IPS DF 6.9 (cell line): ENCODE results near the gene DCDC2.

Source experiments
- DNase-seq: peaks from one replicate; pipeline ENCODE4 v3.0.0-alpha.2; 2013; ENCODE audit warnings: low read depth, low spot score
- H3K27ac ChIP-seq: one replicate; pipeline ENCODE4 v1.5.1; 2013; ENCODE audit warnings: low read length, control low read depth
- H3K27me3 ChIP-seq: 2 replicates; pipeline ENCODE4 v1.6.1; 2013; ENCODE audit warnings: mild to moderate bottlenecking, low read length; ENCODE audit not compliant: control insufficient read depth, insufficient read depth
- H3K36me3 ChIP-seq: 2 replicates; pipeline ENCODE4 v1.6.1; 2013; ENCODE audit warnings: low read length; ENCODE audit not compliant: control insufficient read depth, insufficient read depth
- H3K4me1 ChIP-seq: 2 replicates; pipeline ENCODE4 v1.6.1; 2013; ENCODE audit warnings: low read length; ENCODE audit not compliant: control insufficient read depth, insufficient read depth
- H3K4me3 ChIP-seq: 2 replicates; pipeline ENCODE4 v1.5.1; 2013; ENCODE audit warnings: mild to moderate bottlenecking, low read length
- H3K9me3 ChIP-seq: 2 replicates; pipeline ENCODE4 v1.6.1; 2013; ENCODE audit warnings: low read length, inconsistent platforms; ENCODE audit not compliant: control insufficient read depth, insufficient read depth
- WGBS: extraction: QIAGEN DNeasy Blood & Tissue Kit; methylation state at CpG from one replicate; pipeline ENCODE4 v1.1.7; 2013; ENCODE audit warnings: mixed read lengths, missing lambda C conversion rate; ENCODE audit not compliant: insufficient read length, insufficient coverage; 5-methylcytosine and 5-hydroxymethylcytosine counted together

DCDC2 gene

GRCh38 chr6:24352434-24352833 is 5.4 kb downstream of the DCDC2 start:
- H3K27ac ChIP-seq: no peak overlapping the region
- no CpG with 5 or more reads among the region's 1 CpG for WGBS
- no peak overlapping the region for H3K4me3 ChIP-seq
- H3K4me1 ChIP-seq: no peaks in the 10 kb centered on the region
- DNase-seq: no peak
- no peaks in the 10 kb centered on the region for H3K27me3 ChIP-seq
- H3K36me3 ChIP-seq: no peaks in the 10 kb centered on the region
- H3K9me3 ChIP-seq: no peaks in the 10 kb centered on the region

GRCh38 chr6:24344976-24345375 is 12.9 kb downstream of the DCDC2 start:
- H3K4me1 ChIP-seq: no peaks in the 10 kb centered on the region
- no peaks in the 10 kb centered on the region for H3K9me3 ChIP-seq
- no peak overlapping the region for H3K27ac ChIP-seq
- WGBS: no CpG with 5 or more reads among the region's 3 CpGs
- H3K4me3 ChIP-seq: no peak overlapping the region
- H3K27me3 ChIP-seq: no peaks in the 10 kb centered on the region
- no peaks in the 10 kb centered on the region for H3K36me3 ChIP-seq
- no peak for DNase-seq

- Histone ChIP-seq H3K27ac (no peak overlapping the region), H3K4me3 (no peak overlapping the region), H3K36me3 (no peaks in the 10 kb centered on the region), H3K27me3 (no peaks in the 10 kb centered on the region), H3K4me1 (no peaks in the 10 kb centered on the region), H3K9me3 (no peaks in the 10 kb centered on the region)
- no CpG with 5 or more reads among the region's 6 CpGs for WGBS
- no peak for DNase-seq
Observed at GRCh38 chr6:24340998-24341938, 16.6 kb downstream of the DCDC2 start.

DNA sequence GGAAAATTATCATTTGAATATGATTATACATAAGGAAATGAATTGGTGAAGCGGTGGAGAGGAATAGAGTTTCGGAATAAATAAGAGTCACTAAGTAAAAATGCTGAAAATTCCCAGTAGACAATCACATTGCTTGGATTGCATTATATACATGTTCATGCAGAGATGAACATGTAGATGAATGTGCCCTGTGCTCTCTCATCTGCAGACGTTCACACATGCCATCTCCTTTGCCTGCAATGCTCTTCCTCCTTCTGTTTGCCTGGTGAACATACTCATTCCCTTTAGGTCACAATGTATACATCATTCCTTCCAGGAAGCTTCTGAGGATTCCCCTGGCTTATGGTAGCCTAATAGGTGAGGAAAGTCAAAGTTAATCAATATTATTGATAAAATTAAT is 17.9 kb downstream of the DCDC2 start:
- Histone ChIP-seq H3K9me3 (no peaks in the 10 kb centered on the region), H3K4me3 (no peak overlapping the region), H3K27ac (no peak overlapping the region), H3K36me3 (no peaks in the 10 kb centered on the region), H3K4me1 (no peaks in the 10 kb centered on the region), H3K27me3 (no peaks in the 10 kb centered on the region)
- 100% methylated on average over 2 of the region's 3 CpGs for WGBS
- DNase-seq: no peak

DNA sequence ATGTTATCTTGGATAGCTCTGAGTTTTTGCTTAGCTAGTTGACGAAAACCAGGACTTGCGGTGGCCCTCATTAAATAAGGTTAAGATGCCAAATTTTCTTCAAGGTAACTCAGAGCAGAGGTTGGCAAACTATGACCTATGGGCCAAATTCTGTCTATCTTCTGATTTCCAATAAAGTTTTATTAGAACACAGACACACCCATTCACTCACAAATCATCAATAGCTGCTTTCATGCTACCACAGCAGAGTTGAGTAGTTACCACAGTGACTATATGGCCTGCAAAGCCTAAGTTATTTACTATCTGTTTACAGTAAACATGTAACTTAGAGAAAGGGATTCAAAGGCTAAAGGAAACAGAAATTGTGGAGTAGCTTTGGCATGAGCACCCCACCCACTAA is 23.6 kb downstream of the DCDC2 start:
- Histone ChIP-seq H3K9me3 (no peaks in the 10 kb centered on the region), H3K4me1 (no peaks in the 10 kb centered on the region), H3K36me3 (no peaks in the 10 kb centered on the region), H3K27me3 (no peaks in the 10 kb centered on the region), H3K4me3 (no peak overlapping the region), H3K27ac (no peak overlapping the region)
- WGBS: no CpG with 5 or more reads among the region's 2 CpGs
- no peak for DNase-seq

DNA sequence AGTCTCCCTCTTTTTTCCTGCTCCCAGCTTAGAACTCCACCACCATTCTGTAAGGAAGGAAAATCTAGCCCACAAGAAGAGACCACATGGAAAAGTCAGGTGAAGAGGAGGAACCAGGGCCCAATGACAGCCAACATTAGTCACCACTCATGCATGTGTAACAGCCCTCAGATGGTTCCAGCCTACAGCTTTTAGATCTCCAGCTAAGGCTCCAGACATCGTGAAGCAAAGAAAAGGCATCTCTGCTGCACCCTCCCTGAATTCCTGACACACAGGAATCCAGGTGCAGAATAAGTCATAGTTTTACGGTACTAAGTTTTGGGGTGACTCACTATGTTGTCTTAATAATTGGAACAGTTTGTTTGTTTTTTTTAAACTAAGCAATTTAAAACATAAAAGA is 25.5 kb downstream of the DCDC2 start:
- no peak for DNase-seq
- no peaks in the 10 kb centered on the region for H3K9me3 ChIP-seq
- H3K4me3 ChIP-seq: no peak overlapping the region
- no peaks in the 10 kb centered on the region for H3K4me1 ChIP-seq
- H3K27me3 ChIP-seq: no peaks in the 10 kb centered on the region
- no peak overlapping the region for H3K27ac ChIP-seq
- WGBS: no CpG with 5 or more reads among the region's 2 CpGs
- H3K36me3 ChIP-seq: no peaks in the 10 kb centered on the region

DNA sequence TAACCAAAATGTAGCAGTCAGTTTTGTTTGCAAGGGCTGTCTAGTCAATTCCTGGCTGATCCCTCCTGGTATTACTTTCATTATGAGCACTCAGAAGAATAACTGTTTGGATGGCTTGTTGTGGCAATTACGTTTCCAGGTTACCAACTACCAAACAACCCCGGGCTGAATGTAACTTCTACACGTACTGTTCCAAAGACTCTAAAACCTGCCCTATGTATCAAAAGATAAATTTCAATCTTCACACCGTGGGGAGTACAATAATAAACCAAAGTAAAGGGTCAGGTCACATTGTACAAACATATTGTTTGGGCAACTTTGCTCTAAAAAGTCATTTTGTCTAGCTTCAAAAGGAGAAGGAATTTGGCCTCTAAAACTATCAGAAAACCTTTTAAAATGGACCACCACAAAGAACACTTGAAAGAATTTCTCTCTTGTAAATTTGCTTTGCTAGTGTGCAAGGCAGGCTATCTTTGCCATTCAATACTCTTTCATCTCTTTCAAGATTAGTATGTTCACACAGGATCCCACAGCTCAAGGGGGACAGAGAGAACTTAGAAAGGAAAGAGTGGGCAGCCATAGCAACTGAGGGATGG is 27.6 kb downstream of the DCDC2 start:
- WGBS: no CpG with 5 or more reads among the region's 4 CpGs
- H3K4me1 ChIP-seq: no peaks in the 10 kb centered on the region
- no peak overlapping the region for H3K4me3 ChIP-seq
- no peak for DNase-seq
- no peak overlapping the region for H3K27ac ChIP-seq
- H3K36me3 ChIP-seq: no peaks in the 10 kb centered on the region
- H3K27me3 ChIP-seq: no peaks in the 10 kb centered on the region
- no peaks in the 10 kb centered on the region for H3K9me3 ChIP-seq

DNA sequence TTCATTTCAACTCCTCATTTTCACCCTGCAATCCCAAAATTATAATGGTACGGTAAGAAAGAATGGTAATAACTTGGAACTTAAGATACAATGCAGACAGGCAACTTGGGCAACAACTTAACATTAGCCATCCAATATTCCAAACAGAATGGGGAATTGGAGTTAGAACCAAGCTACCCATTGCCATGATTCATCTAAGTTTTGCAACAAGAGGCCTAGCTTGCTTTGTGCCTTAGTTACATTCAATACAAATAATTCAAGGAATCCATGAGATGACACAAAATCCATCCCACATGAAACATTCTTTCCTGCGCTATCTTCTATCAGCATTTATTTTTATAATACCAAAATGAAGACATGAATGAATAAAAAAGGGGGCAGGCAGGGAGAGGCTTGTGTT is 28.4 kb downstream of the DCDC2 start:
- DNase-seq: no peak
- no peak overlapping the region for H3K4me3 ChIP-seq
- H3K27me3 ChIP-seq: no peaks in the 10 kb centered on the region
- H3K4me1 ChIP-seq: no peaks in the 10 kb centered on the region
- no peaks in the 10 kb centered on the region for H3K36me3 ChIP-seq
- H3K9me3 ChIP-seq: no peaks in the 10 kb centered on the region
- no peak overlapping the region for H3K27ac ChIP-seq
- WGBS: no CpG with 5 or more reads among the region's 2 CpGs

DNA sequence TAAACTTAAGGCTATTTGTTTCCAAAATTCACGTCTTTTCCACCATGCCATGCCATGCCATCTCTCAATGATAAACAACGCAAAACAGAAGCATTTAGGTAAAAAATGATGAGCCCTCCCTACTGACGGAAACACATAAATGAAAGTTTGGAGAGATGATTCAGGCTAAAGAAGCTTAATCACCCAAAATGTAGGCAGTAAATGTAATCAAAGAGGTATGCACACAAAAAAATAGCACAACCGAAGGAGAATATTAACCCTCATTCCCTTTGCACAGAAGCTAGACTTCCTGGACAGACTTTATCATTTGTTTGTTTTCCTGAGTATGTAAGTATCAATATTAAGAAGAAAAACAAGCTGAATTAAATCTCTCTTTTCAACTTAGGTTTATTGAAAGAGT is 28.8 kb downstream of the DCDC2 start:
- Histone ChIP-seq H3K36me3 (no peaks in the 10 kb centered on the region), H3K27me3 (no peaks in the 10 kb centered on the region), H3K4me1 (no peaks in the 10 kb centered on the region), H3K4me3 (no peak overlapping the region), H3K9me3 (no peaks in the 10 kb centered on the region), H3K27ac (no peak overlapping the region)
- DNase-seq: no peak
- no CpG with 5 or more reads among the region's 4 CpGs for WGBS

GRCh38 chr6:24327756-24328155 is 30.1 kb downstream of the DCDC2 start:
- Histone ChIP-seq H3K9me3 (no peaks in the 10 kb centered on the region), H3K4me3 (no peak overlapping the region), H3K36me3 (no peaks in the 10 kb centered on the region), H3K4me1 (no peaks in the 10 kb centered on the region), H3K27ac (no peak overlapping the region), H3K27me3 (peaks cover 2% of the 10 kb centered on the region; the same call in 1 of the 2 replicates)
- no peak for DNase-seq
- no CpG with 5 or more reads among the region's 4 CpGs for WGBS
